Measurements from ENCODE around the gene TXNDC8.
"Not testable (repeated sequence)": the region's sequence is repeated elsewhere in the genome, so short reads cannot be mapped to it uniquely, and the experiment has no call there.

Gene TXNDC8

GRCh38 chr9:110336363-110336762, 1.3 kb downstream of the TXNDC8 start:
- Mint-ChIP-seq H3K9me3 (no peaks in the 10 kb centered on the region), H3K4me3 (no peak overlapping the region), H3K36me3 (no peaks in the 10 kb centered on the region), H3K27ac (no peak overlapping the region), H3K4me1 (no peaks in the 10 kb centered on the region)
- ATAC-seq (no peak), DNase-seq (ENCODE audit: low spot score in 2 of 2) (no peak)

- Mint-ChIP-seq H3K27ac (no peak overlapping the region), H3K9me3 (no peaks in the 10 kb centered on the region), H3K4me3 (no peak overlapping the region), H3K4me1 (no peaks in the 10 kb centered on the region), H3K36me3 (no peaks in the 10 kb centered on the region)
- peak; percentile 37 for ATAC-seq
- no peak for DNase-seq (ENCODE audit: low spot score in 2 of 2)
Measured at GRCh38 chr9:110334871-110335270, 2.8 kb downstream of the TXNDC8 start.

- DNase-seq (ENCODE audit: low spot score in 2 of 2) = no peak
- Mint-ChIP-seq H3K9me3 (no peaks in the 10 kb centered on the region), H3K27ac (no peak overlapping the region), H3K36me3 (no peaks in the 10 kb centered on the region), H3K4me3 (no peak overlapping the region), H3K4me1 (no peaks in the 10 kb centered on the region)
- ATAC-seq = no peak
Measured at GRCh38 chr9:110334183-110334582, 3.5 kb downstream of the TXNDC8 start.

GRCh38 chr9:110332766-110333165, 4.9 kb downstream of the TXNDC8 start:
- no peak for DNase-seq (ENCODE audit: low spot score in 2 of 2)
- ATAC-seq = no peak
- Mint-ChIP-seq H3K4me1 (no peaks in the 10 kb centered on the region), H3K27ac (no peak overlapping the region), H3K9me3 (no peaks in the 10 kb centered on the region), H3K4me3 (no peak overlapping the region), H3K36me3 (no peaks in the 10 kb centered on the region)

- Mint-ChIP-seq H3K36me3 (no peaks in the 10 kb centered on the region), H3K4me1 (no peaks in the 10 kb centered on the region), H3K4me3 (no peak overlapping the region), H3K9me3 (no peaks in the 10 kb centered on the region), H3K27ac (no peak overlapping the region)
- ATAC-seq (no peak), DNase-seq (ENCODE audit: low spot score in 2 of 2) (no peak)
Measured at GRCh38 chr9:110330484-110331105, 7.1 kb downstream of the TXNDC8 start.

- ATAC-seq (no peak), DNase-seq (ENCODE audit: low spot score in 2 of 2) (no peak)
- no peaks in the 10 kb centered on the region for H3K36me3 Mint-ChIP-seq
- no peaks in the 10 kb centered on the region for H3K9me3 Mint-ChIP-seq
- H3K27ac Mint-ChIP-seq = no peak overlapping the region
- H3K4me1 Mint-ChIP-seq = no peaks in the 10 kb centered on the region
- no peak overlapping the region for H3K4me3 Mint-ChIP-seq
Measured at GRCh38 chr9:110329639-110330230, 7.9 kb downstream of the TXNDC8 start.

- no peak overlapping the region for H3K27ac Mint-ChIP-seq
Measured at GRCh38 chr9:110328763-110329162, 8.9 kb downstream of the TXNDC8 start.

GRCh38 chr9:110327716-110328115, 9.9 kb downstream of the TXNDC8 start:
- Mint-ChIP-seq H3K27ac (no peak overlapping the region), H3K36me3 (no peaks in the 10 kb centered on the region), H3K9me3 (no peaks in the 10 kb centered on the region), H3K4me1 (no peaks in the 10 kb centered on the region), H3K4me3 (no peak overlapping the region)
- ATAC-seq (no peak), DNase-seq (ENCODE audit: low spot score in 2 of 2) (no peak)

More at GRCh38 chr9:110328763-110329162, 8.9 kb downstream of the TXNDC8 start:
- DNase-seq (ENCODE audit: low spot score in 2 of 2) (no peak), ATAC-seq (no peak)
- no peak overlapping the region for H3K4me3 Mint-ChIP-seq
- H3K9me3 Mint-ChIP-seq = no peaks in the 10 kb centered on the region
- H3K4me1 Mint-ChIP-seq = no peaks in the 10 kb centered on the region
- H3K36me3 Mint-ChIP-seq = no peaks in the 10 kb centered on the region

GRCh38 chr9:110323818-110324217, 13.8 kb downstream of the TXNDC8 start:
- no peak overlapping the region for H3K4me3 Mint-ChIP-seq
- no peaks in the 10 kb centered on the region for H3K36me3 Mint-ChIP-seq
- H3K4me1 Mint-ChIP-seq = no peaks in the 10 kb centered on the region
- no peak overlapping the region for H3K27ac Mint-ChIP-seq
- ATAC-seq (no peak), DNase-seq (ENCODE audit: low spot score in 2 of 2) (no peak)
- H3K9me3 Mint-ChIP-seq = no peaks in the 10 kb centered on the region

- H3K27ac Mint-ChIP-seq = no peak overlapping the region
- no peaks in the 10 kb centered on the region for H3K9me3 Mint-ChIP-seq
- no peak overlapping the region for H3K4me3 Mint-ChIP-seq
- H3K36me3 Mint-ChIP-seq = no peaks in the 10 kb centered on the region
- DNase-seq (ENCODE audit: low spot score in 2 of 2) (no peak), ATAC-seq (no peak)
- peaks cover 7% of the 10 kb centered on the region for H3K4me1 Mint-ChIP-seq
Measured at GRCh38 chr9:110320651-110321445, 16.8 kb downstream of the TXNDC8 start.

- Mint-ChIP-seq H3K4me1 (peaks cover 7% of the 10 kb centered on the region), H3K9me3 (no peaks in the 10 kb centered on the region), H3K4me3 (no peak overlapping the region), H3K36me3 (no peaks in the 10 kb centered on the region), H3K27ac (no peak overlapping the region)
- ATAC-seq (no peak), DNase-seq (ENCODE audit: low spot score in 2 of 2) (no peak)
Measured at GRCh38 chr9:110319781-110320492, 17.7 kb downstream of the TXNDC8 start.

- Mint-ChIP-seq H3K4me3 (no peak overlapping the region), H3K27ac (no peak overlapping the region), H3K9me3 (no peaks in the 10 kb centered on the region), H3K36me3 (no peaks in the 10 kb centered on the region), H3K4me1 (peaks cover 7% of the 10 kb centered on the region)
- ATAC-seq (no peak), DNase-seq (ENCODE audit: low spot score in 2 of 2) (no peak)
Measured at GRCh38 chr9:110317911-110318310, 19.8 kb downstream of the TXNDC8 start.

- no peak overlapping the region for H3K4me3 Mint-ChIP-seq
- no peaks in the 10 kb centered on the region for H3K9me3 Mint-ChIP-seq
- H3K36me3 Mint-ChIP-seq = no peaks in the 10 kb centered on the region
- DNase-seq (ENCODE audit: low spot score in 2 of 2) = no peak
- no peak for ATAC-seq
- H3K27ac Mint-ChIP-seq = no peak overlapping the region
- H3K4me1 Mint-ChIP-seq = peaks cover 7% of the 10 kb centered on the region
Measured at GRCh38 chr9:110316261-110317075, 21.2 kb downstream of the TXNDC8 start.

- H3K9me3 Mint-ChIP-seq; H3K4me3 Mint-ChIP-seq; H3K27ac Mint-ChIP-seq; H3K36me3 Mint-ChIP-seq; H3K4me1 Mint-ChIP-seq; ATAC-seq; DNase-seq (ENCODE audit: low spot score in 2 of 2): not testable (repeated sequence)
Measured at GRCh38 chr9:110311978-110312377, 25.7 kb downstream of the TXNDC8 start.

- no peak for ATAC-seq
- Mint-ChIP-seq H3K4me3 (no peak overlapping the region), H3K27ac (no peak overlapping the region), H3K4me1 (no peaks in the 10 kb centered on the region), H3K36me3 (no peaks in the 10 kb centered on the region), H3K9me3 (no peaks in the 10 kb centered on the region)
- no peak for DNase-seq (ENCODE audit: low spot score in 2 of 2)
Measured at GRCh38 chr9:110309681-110310080, 28.0 kb downstream of the TXNDC8 start.
